ENCODE results near the gene SOBP. TPM values are rescaled to one million over a fixed set of nuclear protein-coding genes. Genes with fewer than 3 reads are reported as not detected.

SOBP gene
- polyA plus RNA-seq, 1 donor (not counting 4 experiments of a cell fraction or from before 2014, with no cell fraction given): not detected

- Histone ChIP-seq H3K9ac (ENCODE audit: control insufficient read depth, extremely low read depth, insufficient read depth, low read length) (no peak overlapping the region), H3K79me2 (ENCODE audit: control insufficient read depth, insufficient read depth, low read length) (no peaks in the 10 kb centered on the region), H3K4me1 (ENCODE audit: control insufficient read depth, extremely low read depth, insufficient read depth, low read length) (peaks cover 8% of the 10 kb centered on the region), H3K9me3 (ENCODE audit: control insufficient read depth, low read depth, low read length) (no peaks in the 10 kb centered on the region), H3K27ac (ENCODE audit: control insufficient read depth, insufficient read depth, low read length) (no peak overlapping the region), H4K20me1 (ENCODE audit: control insufficient read depth, extremely low read depth, insufficient read depth, low read length) (no peaks in the 10 kb centered on the region), H3K4me2 (ENCODE audit: control insufficient read depth, extremely low read depth, insufficient read depth, low read depth, low read length) (no peak overlapping the region), H3K36me3 (ENCODE audit: control insufficient read depth in 2 of 2, extremely low read depth in 1 of 2, insufficient read depth in 2 of 2, low read length in 2 of 2) (no peaks in the 10 kb centered on the region), H3K27me3 (ENCODE audit: control insufficient read depth, extremely low read depth, insufficient read depth, low read length) (no peaks in the 10 kb centered on the region), H3K4me3 (ENCODE audit: control insufficient read depth in 2 of 3, extremely low read depth in 1 of 3, insufficient read depth in 2 of 3, low read depth in 1 of 3, low read length in 3 of 3) (no peak overlapping the region), H3K9me1 (ENCODE audit: control insufficient read depth, extremely low read depth, insufficient read depth, low read length) (no peaks in the 10 kb centered on the region), H2AFZ (ENCODE audit: control insufficient read depth, low read length) (no peak overlapping the region)
- dilution Hi-C loops (cut with MboI; ENCODE audit: extremely low pct_ligation_motif_present, low sequenced_read_pairs): no loop called here
- DNase-seq (ENCODE audit: low read depth, low spot score) (no peak), FAIRE-seq (peak; percentile 48)
- TF ChIP-seq, protein P1, sequence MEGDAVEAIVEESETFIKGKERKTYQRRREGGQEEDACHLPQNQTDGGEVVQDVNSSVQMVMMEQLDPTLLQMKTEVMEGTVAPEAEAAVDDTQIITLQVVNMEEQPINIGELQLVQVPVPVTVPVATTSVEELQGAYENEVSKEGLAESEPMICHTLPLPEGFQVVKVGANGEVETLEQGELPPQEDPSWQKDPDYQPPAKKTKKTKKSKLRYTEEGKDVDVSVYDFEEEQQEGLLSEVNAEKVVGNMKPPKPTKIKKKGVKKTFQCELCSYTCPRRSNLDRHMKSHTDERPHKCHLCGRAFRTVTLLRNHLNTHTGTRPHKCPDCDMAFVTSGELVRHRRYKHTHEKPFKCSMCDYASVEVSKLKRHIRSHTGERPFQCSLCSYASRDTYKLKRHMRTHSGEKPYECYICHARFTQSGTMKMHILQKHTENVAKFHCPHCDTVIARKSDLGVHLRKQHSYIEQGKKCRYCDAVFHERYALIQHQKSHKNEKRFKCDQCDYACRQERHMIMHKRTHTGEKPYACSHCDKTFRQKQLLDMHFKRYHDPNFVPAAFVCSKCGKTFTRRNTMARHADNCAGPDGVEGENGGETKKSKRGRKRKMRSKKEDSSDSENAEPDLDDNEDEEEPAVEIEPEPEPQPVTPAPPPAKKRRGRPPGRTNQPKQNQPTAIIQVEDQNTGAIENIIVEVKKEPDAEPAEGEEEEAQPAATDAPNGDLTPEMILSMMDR (optimal IDR thresholded peaks at IDR 0.05 in 1 of 3, IDR thresholded peaks at IDR 0.05 in 1 of 3, conservative IDR thresholded peaks at IDR 0.05 in 1 of 3; ENCODE audit: extremely low read depth in 1 of 3, insufficient read depth in 2 of 3, low read length in 3 of 3): no peak
- no peak for TF ChIP-seq EZH2 (IDR thresholded peaks at IDR 0.05; ENCODE audit: low read length)
Observed at GRCh38 chr6:107624541-107624940, 134.6 kb downstream of the SOBP start.

GRCh38 chr6:107625264-107625663, 135.3 kb downstream of the SOBP start:
- Histone ChIP-seq H3K27ac (ENCODE audit: control insufficient read depth, insufficient read depth, low read length) (no peak overlapping the region), H4K20me1 (ENCODE audit: control insufficient read depth, extremely low read depth, insufficient read depth, low read length) (no peaks in the 10 kb centered on the region), H3K9ac (ENCODE audit: control insufficient read depth, extremely low read depth, insufficient read depth, low read length) (no peak overlapping the region), H2AFZ (ENCODE audit: control insufficient read depth, low read length) (no peak overlapping the region), H3K36me3 (ENCODE audit: control insufficient read depth in 2 of 2, extremely low read depth in 1 of 2, insufficient read depth in 2 of 2, low read length in 2 of 2) (no peaks in the 10 kb centered on the region), H3K4me1 (ENCODE audit: control insufficient read depth, extremely low read depth, insufficient read depth, low read length) (peaks cover 8% of the 10 kb centered on the region), H3K9me3 (ENCODE audit: control insufficient read depth, low read depth, low read length) (no peaks in the 10 kb centered on the region), H3K27me3 (ENCODE audit: control insufficient read depth, extremely low read depth, insufficient read depth, low read length) (no peaks in the 10 kb centered on the region), H3K4me2 (ENCODE audit: control insufficient read depth, extremely low read depth, insufficient read depth, low read depth, low read length) (no peak overlapping the region), H3K79me2 (ENCODE audit: control insufficient read depth, insufficient read depth, low read length) (no peaks in the 10 kb centered on the region), H3K4me3 (ENCODE audit: control insufficient read depth in 2 of 3, extremely low read depth in 1 of 3, insufficient read depth in 2 of 3, low read depth in 1 of 3, low read length in 3 of 3) (no peak overlapping the region), H3K9me1 (ENCODE audit: control insufficient read depth, extremely low read depth, insufficient read depth, low read length) (no peaks in the 10 kb centered on the region)
- FAIRE-seq (no peak), DNase-seq (ENCODE audit: low read depth, low spot score) (no peak)
- TF ChIP-seq EZH2 (IDR thresholded peaks at IDR 0.05; ENCODE audit: low read length): no peak
- TF ChIP-seq, protein P1 (optimal IDR thresholded peaks at IDR 0.05 in 1 of 3, IDR thresholded peaks at IDR 0.05 in 1 of 3, conservative IDR thresholded peaks at IDR 0.05 in 1 of 3; ENCODE audit: extremely low read depth in 1 of 3, insufficient read depth in 2 of 3, low read length in 3 of 3): no peak
- dilution Hi-C loops (cut with MboI; ENCODE audit: extremely low pct_ligation_motif_present, low sequenced_read_pairs): no loop called here
